NB4 (cell line): ENCODE measurements around the gene C20orf204.

ENCODE experiments used
- MYC ChIP-seq: IDR thresholded peaks from 2 replicates; pipeline ENCODE4 v1.6.1; 2011; ENCODE audit warnings: low read depth, low read length
- POLR2A ChIP-seq: IDR thresholded peaks from 2 replicates; pipeline ENCODE4 v1.6.1; 2011; ENCODE audit warnings: mild to moderate bottlenecking; ENCODE audit not compliant: insufficient read length; ENCODE audit errors: extremely low read depth
- TF ChIP-seq, protein P1 (sequence below): IDR thresholded peaks from one replicate; pipeline ENCODE4 v1.5.1; 2012; ENCODE audit warnings: low read depth, low read length

DNA sequence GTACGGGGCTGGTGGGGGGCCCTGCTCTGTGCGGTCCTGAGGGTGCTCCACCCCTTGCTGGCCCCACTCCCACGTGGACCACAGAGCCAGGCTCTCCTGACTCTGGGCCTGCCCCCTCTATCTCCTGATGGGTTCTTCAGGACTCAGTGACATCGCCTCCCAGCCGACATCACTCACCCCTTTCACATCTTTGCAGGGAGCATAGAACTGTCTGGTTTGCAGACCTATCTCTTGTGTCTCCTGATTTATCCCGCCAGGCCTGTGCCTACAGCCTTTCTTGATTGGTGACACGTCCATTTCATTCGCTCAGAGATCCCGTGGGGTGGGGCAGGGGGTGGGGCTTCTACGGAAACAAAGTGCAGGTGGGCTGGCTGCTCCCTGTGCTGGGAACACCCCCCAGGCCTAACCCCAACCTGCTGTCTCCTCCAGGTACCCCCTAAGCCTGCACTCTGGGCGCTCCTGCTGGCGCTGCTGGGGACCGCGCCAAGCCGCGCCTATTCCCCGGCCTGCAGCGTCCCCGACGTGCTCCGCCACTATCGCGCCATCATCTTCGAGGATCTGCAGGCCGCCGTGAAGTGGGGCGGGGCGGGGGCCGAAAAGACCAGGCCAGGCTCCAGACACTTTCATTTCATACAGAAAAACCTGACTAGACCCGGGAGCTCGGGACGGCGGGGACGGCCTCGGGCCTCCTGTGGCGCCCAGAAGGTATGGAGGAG is 1.7 kb downstream of the C20orf204 start:
- TF ChIP-seq, protein P1, sequence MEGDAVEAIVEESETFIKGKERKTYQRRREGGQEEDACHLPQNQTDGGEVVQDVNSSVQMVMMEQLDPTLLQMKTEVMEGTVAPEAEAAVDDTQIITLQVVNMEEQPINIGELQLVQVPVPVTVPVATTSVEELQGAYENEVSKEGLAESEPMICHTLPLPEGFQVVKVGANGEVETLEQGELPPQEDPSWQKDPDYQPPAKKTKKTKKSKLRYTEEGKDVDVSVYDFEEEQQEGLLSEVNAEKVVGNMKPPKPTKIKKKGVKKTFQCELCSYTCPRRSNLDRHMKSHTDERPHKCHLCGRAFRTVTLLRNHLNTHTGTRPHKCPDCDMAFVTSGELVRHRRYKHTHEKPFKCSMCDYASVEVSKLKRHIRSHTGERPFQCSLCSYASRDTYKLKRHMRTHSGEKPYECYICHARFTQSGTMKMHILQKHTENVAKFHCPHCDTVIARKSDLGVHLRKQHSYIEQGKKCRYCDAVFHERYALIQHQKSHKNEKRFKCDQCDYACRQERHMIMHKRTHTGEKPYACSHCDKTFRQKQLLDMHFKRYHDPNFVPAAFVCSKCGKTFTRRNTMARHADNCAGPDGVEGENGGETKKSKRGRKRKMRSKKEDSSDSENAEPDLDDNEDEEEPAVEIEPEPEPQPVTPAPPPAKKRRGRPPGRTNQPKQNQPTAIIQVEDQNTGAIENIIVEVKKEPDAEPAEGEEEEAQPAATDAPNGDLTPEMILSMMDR: no peak
- TF ChIP-seq POLR2A (no peak), MYC (no peak)
